Left lobe of liver (tissue), 2 donors: ENCODE data around the gene MATR3. TPM values are rescaled to one million over a fixed set of nuclear protein-coding genes. Genes with fewer than 3 reads are reported as not detected.
"Not testable (repeated sequence)": the region's sequence is repeated elsewhere in the genome, so short reads cannot be mapped to it uniquely, and the experiment has no call there.

ENCODE experiments used
- ATAC-seq: fragments of 200-7000 bp; cut with Tn5 transposase; one replicate; pipeline ENCODE4 v1.9.1; 2020; ENCODE audit warnings: mild to moderate bottlenecking, moderate library complexity
- DNase-seq: peaks from one replicate; pipeline ENCODE4 v3.0.0-alpha.2; 2020; ENCODE audit warnings: low spot score
- total RNA-seq: library from RNA; stranded (reverse); gene quantifications from one replicate; pipeline ENCODE4 v1.2.1, GENCODE V29; 2021
- donor health status: DM: no; HTN: no; CAD: no; lungs with moderate emphysema.
- donor health status: DM: no; HTN: yes; CAD: no.

Gene MATR3, protein sequence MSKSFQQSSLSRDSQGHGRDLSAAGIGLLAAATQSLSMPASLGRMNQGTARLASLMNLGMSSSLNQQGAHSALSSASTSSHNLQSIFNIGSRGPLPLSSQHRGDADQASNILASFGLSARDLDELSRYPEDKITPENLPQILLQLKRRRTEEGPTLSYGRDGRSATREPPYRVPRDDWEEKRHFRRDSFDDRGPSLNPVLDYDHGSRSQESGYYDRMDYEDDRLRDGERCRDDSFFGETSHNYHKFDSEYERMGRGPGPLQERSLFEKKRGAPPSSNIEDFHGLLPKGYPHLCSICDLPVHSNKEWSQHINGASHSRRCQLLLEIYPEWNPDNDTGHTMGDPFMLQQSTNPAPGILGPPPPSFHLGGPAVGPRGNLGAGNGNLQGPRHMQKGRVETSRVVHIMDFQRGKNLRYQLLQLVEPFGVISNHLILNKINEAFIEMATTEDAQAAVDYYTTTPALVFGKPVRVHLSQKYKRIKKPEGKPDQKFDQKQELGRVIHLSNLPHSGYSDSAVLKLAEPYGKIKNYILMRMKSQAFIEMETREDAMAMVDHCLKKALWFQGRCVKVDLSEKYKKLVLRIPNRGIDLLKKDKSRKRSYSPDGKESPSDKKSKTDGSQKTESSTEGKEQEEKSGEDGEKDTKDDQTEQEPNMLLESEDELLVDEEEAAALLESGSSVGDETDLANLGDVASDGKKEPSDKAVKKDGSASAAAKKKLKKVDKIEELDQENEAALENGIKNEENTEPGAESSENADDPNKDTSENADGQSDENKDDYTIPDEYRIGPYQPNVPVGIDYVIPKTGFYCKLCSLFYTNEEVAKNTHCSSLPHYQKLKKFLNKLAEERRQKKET
- total RNA-seq: 39.2 TPM

DNA sequence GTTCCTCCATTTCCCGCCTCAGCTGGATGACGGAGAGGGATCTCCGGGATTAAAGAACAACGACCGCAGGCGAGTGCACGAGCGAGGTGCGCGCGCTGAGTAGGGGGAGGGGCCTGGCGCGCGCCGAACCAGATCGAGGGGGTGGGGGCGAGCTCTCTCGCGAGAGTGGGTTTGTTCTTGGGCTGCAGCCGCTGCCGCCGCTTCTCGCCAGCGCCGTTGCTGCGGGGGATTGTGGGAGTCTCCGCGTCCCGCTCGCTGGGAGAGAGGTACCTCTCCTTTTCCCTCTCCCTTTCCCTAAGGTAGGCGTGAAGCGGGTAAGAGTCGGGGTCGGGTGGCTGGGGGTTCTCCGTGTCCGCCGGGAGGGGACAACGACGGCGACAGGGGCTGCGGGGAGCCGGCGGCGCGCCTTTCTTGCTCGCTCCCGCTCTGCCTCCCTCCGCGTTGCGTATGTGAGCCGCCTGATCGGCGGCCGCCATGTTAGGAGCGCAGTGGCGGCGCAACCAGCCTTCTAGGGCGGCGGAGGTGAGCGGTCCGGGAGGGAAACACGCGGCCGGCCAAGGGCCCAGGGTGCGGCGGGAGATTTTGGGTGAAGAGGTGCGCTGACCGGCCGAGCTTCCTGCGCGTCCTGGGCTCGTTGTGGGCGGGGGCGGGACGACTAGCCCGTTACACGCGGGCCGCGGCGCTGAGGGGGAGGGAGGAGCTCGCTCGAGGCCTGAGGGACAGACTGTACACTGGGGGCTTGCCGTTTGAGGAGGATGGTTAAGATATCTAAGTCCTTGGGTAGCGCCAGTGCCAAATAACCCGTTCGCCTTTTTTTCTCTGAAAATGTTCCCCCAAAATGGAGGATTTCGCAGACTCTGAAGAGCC is at the start of gene MATR3:
Gene MATR3, plus strand, starts transcription at position 234 of the 867 bp plus-strand sequence. CDS start 13,676 bp downstream, outside the sequence.
- ATAC-seq (peak; percentile 93), DNase-seq (peak; percentile 95)

DNA sequence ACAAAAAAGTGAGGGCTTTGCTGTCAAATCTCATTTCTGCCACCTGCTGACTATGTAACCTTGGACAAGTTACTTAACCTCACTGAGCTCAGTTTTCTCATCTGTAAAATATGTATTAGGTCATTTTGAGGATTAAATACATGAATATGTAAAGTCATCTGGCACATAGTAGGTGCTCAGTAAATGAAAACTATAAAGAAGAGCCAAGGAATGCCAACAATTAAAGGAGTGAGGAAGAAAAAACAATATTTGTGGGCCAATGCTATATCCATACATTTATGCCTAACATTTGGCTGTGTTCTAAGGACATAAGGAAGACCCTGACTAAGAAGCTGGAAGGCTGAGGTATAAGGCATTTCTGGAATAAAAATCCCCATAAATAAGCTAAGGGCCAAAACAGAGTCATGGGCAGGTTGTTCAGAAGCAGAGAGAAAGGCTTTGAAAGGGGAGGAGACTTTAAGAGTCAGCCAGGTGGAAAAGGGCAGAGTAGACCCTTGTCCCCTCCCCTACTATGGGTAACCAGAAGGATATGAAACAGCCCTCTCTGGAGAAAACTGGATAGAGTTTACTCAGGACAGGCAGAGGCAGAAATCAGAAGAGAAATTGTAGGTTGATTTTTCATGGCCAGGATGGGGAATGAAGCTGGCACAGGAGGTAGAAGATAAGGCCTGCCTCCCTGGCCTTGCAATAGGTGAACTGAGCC is 47.8 kb upstream of the MATR3 start:
- ATAC-seq: no peak
- no peak for DNase-seq

DNA sequence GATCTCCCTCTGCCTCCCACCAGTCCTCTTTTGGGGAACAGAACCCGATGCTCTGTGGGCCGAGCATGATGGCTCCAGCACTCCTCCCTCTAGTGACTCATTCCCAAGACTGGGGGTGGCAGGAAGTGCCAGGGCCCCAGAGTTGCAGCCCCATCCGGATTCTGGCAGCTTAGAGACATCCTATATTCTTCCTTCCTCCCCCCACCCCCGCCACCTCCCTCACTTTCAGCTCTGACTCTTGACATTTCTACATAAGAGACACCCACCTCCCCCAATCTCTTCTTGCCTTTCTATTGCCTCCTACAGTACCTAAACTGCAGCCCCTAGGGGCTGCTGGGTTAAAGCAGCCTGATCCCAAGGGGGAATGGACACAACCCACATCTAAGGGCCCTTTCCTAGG is 47.1 kb upstream of the MATR3 start:
- DNase-seq (no peak), ATAC-seq (no peak)

GRCh38 chr5:139248826-139249453 is 44.6 kb upstream of the MATR3 start:
- DNase-seq (no peak), ATAC-seq (no peak)

DNA sequence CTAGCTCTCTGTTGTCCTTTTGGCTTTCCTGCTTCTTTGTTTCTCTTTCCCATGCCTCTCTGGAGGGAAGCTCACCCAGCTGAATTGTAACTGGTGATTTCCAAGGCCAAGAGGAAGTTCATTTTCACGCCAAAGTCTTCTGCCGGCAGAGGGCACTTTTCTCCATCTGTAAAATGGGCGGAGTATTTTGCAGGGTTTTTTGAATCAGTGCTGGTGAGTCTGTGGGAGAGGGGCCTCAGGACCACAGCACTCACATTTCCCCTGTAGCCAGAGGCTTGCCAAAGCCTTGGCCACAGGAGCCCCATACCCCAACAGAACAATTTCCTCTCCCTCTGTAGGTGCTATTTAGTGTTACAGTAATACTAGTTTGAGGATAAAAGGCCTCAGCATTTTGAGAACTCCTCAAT is 42.3 kb upstream of the MATR3 start:
- DNase-seq: no peak
- ATAC-seq: no peak

DNA sequence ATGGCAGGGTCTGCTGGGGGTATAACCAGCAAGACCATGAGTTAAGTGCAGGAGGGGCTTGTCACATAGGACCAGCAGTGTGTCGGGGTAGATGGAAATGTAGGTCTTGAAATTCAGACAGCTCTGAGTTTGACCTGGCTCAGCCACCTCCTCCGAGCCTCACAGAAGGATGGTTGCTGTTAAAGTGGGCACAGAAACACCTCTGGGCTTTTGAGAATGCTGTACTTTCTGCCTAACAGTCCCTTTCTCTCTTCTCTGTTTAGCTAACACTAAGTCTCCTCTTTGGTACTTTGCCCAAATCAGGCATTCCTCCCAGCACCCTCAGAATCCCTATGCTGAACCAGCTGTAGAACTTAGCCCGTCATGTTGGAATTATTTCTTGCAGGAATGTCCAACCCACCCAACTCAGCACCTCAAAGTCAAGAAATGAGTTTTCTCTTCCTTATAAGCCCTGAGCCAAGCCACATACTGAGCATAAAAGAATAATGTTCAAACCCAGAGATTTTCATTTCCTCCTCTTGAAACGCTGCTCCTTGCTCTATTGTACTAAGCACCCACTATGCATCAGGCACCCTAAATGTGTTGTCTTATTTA is 41.7 kb upstream of the MATR3 start:
- DNase-seq (no peak), ATAC-seq (no peak)

- DNase-seq: no peak
- no peak for ATAC-seq
These were observed 40.4 kb upstream of the MATR3 start for GRCh38 chr5:139253115-139253514.

DNA sequence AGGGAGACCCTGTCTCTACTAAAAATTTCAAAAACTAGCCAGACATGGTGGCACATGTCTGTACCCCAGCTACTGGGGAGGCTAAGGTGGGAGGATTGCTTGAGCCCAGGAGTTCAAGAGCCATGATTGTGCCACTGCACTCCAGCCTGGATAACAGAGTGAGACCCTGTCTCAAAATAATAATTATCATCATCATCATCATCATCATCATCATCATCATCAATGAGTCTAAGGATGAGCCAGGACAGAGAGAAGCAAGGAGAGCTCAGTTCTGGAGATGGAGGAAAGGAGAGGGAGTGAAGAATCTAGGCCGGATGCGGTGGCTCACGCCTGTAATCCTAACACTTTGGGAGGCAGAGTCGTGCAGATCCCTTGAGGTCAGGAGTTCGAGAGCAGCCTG is 36.7 kb upstream of the MATR3 start:
- no peak for DNase-seq
- no peak for ATAC-seq

- DNase-seq: no peak
- no peak for ATAC-seq
These were observed 31.3 kb upstream of the MATR3 start for GRCh38 chr5:139262059-139262741.

DNA sequence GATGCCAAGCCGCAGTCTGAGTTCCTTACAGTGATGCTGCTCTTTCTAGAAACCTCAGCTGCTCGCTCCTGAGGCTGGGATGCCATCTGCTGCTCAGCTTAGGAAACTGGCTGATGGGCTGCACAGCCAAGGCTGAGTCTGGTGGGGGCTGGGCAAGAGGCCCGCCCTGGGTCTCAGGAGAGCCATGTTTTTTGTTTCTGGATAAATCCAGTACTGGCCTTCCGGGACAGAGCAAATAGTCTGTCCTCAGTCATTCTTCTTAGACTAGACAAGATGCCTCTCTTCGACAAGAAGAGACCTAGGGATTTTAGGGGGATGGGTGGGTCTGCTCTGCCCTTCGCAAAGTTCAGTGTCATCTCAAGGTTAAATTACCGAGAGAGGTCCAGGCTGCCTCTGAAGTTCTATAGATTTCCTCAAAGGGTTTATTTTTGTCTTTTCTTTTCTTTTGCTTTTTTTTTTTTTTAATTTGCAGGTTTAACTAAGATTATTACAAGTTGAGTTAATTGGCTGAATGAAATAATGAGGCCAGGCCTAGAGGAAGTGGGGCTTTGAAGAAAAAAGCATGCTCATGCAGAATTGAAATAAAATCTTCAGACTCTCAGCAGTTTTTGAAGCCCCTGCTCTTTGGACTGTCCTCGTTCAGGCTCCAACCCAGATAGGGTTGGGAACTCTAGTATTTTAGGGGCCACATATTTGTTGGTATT is 30.6 kb upstream of the MATR3 start:
- DNase-seq (peak; percentile 81), ATAC-seq (peak; percentile 100)

DNA sequence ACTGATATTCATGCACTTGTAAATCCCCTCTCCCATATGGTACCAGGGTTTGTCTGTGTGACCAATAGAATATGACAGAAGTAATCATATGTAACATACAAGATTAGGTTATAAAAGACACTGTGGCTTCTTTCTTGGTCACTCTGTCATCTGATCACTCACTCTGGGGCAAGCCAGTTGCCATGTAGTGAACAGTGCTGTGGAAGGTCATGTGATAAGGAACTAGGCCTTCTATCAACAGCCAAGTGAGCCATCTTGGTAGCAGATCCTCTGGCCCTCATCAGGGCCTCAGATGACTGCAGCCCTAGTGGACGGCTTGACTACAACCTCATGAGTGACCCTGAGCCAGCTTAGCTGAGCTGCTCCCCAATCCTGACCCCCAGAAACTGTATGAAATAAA is 30.0 kb upstream of the MATR3 start:
- no peak for ATAC-seq
- DNase-seq: no peak

- ATAC-seq: no peak
- DNase-seq: no peak
These were observed 29.6 kb upstream of the MATR3 start for GRCh38 chr5:139263946-139264345.

DNA sequence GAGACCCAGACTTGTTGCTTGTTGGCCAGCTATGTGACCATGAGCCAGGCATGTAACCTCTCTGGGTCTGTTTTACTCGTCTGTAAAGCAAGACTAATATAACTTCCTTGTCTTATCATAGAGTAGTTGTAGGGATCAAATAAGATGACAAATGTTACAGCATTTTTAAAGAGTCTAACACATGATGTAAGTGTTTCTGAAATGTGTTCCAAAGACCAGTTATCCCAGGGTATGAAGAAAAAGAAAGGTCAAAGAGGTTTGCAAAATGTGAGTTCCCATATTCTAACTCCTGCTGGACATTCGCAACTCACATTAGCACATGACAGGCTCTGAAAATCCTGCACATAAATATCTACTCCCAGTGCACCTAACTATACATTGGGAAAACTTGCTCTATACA is 28.5 kb upstream of the MATR3 start:
- no peak for DNase-seq
- no peak for ATAC-seq

- ATAC-seq (no peak), DNase-seq (no peak)
These were observed 27.3 kb upstream of the MATR3 start for GRCh38 chr5:139266236-139266635.

GRCh38 chr5:139267481-139267880 is 26.1 kb upstream of the MATR3 start:
- DNase-seq: no peak
- no peak for ATAC-seq

DNA sequence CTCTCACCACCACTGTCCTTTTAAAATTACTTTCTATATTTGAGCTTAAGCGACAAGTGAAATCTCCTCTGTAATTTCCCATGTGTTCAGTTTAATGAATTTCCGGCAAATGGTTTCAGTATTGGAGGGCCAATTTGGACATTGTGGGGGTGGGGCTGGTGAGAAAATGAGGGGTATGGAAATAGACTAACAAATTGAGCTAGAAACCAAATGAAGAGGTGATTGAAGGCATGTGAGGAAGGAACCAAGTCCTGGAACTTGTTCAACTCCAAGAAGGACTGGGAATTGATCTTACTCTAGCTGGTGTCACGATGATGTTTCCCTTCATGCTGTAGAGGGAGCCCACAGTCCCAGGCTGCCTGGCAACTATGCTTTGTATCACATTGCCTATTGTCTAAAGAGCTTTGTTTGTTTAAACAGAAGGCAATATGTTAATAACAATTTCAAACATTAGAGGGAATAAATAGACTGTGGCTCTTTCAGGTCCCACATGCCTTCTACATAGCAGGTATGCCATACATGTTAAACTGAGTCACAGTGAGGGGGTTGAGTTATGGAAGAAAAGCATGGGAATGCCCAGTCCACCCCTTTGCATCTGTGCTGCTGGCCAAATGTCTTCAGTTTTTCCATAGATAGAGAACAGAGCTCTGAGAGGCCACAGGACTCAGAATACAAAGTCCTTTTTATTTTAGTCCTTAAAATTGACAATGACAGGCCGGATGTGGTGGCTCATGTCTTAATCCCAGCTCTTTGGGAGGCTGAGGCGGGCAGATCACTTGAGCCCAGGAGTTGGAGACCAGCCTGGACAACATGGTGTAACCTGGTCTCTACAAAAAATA is 25.0 kb upstream of the MATR3 start:
- DNase-seq: no peak

GRCh38 chr5:139270718-139271117 is 22.8 kb upstream of the MATR3 start:
- not testable (repeated sequence) for DNase-seq, ATAC-seq

More for the DNA sequence above, 25.0 kb upstream of the MATR3 start:
- ATAC-seq: no peak
